Keratinocyte (primary cell): ENCODE measurements around the gene LIMA1. TPM values are rescaled to one million over a fixed set of nuclear protein-coding genes. Genes with fewer than 3 reads are reported as not detected.
"Not testable (repeated sequence)": the region's sequence is repeated elsewhere in the genome, so short reads cannot be mapped to it uniquely, and the experiment has no call there.

Experiments
- DNase-seq: peaks from one replicate; pipeline ENCODE4 v3.0.0-alpha.2; 2011; ENCODE audit warnings: low read depth, missing footprints, low spot score
- FAIRE-seq: peaks from 2 replicates; lab custom pipeline; 2011; peaks lifted over from hg19 to GRCh38; lab: Jason Lieb, UNC
- H2AFZ ChIP-seq: 2 replicates; pipeline ENCODE4 v1.6.0; 2012; ENCODE audit warnings: low read length, control low read depth, inconsistent platforms; ENCODE audit not compliant: control insufficient read depth
- H3K27ac ChIP-seq: 2 replicates; pipeline ENCODE4 v1.5.1; 2011; ENCODE audit warnings: low read length; ENCODE audit not compliant: control insufficient read depth, insufficient read depth
- H3K27me3 ChIP-seq: 3 replicates; pipeline ENCODE4 v1.6.0; 2011; ENCODE audit warnings: low read length; ENCODE audit not compliant: control insufficient read depth, insufficient read depth; ENCODE audit errors: extremely low read depth
- H3K36me3 ChIP-seq, 2 experiments: 2 replicates in 1 of 2; 3 replicates in 1 of 2; pipeline ENCODE4 v1.5.1; 2011; ENCODE audit warnings: low read length in 2 of 2, mild to moderate bottlenecking in 1 of 2; ENCODE audit not compliant: control insufficient read depth in 2 of 2, insufficient read depth in 2 of 2; ENCODE audit errors: extremely low read depth in 1 of 2
- H3K4me1 ChIP-seq: 3 replicates; pipeline ENCODE4 v1.5.1; 2011; ENCODE audit warnings: low read length; ENCODE audit not compliant: control insufficient read depth, insufficient read depth; ENCODE audit errors: extremely low read depth
- H3K4me2 ChIP-seq: 3 replicates; pipeline ENCODE4 v1.6.0; 2011; ENCODE audit warnings: low read depth, low read length; ENCODE audit not compliant: control insufficient read depth, insufficient read depth; ENCODE audit errors: extremely low read depth
- H3K4me3 ChIP-seq, 3 experiments: fragments of 200-600 bp in 1 of 3; sonication (generic) in 1 of 3; 2 replicates in 2 of 3; 3 replicates in 1 of 3; pipeline ENCODE4 v1.5.1; 2011 to 2016; ENCODE audit warnings: low read length in 3 of 3, mild to moderate bottlenecking in 3 of 3, control low read depth in 2 of 3, inconsistent platforms in 1 of 3, low read depth in 1 of 3, mixed read lengths in 1 of 3, mixed run types in 1 of 3, moderate library complexity in 1 of 3; ENCODE audit not compliant: control insufficient read depth in 2 of 3, insufficient read depth in 2 of 3; ENCODE audit errors: extremely low read depth in 1 of 3
- H3K79me2 ChIP-seq: 2 replicates; pipeline ENCODE4 v1.6.0; 2012; ENCODE audit warnings: low read length; ENCODE audit not compliant: control insufficient read depth, insufficient read depth
- H3K9ac ChIP-seq: 3 replicates; pipeline ENCODE4 v1.6.0; 2011; ENCODE audit warnings: low read length; ENCODE audit not compliant: control insufficient read depth, insufficient read depth; ENCODE audit errors: extremely low read depth
- H3K9me1 ChIP-seq: 3 replicates; pipeline ENCODE4 v1.6.0; 2011; ENCODE audit warnings: low read length; ENCODE audit not compliant: control insufficient read depth, insufficient read depth; ENCODE audit errors: extremely low read depth
- H3K9me3 ChIP-seq: 2 replicates; pipeline ENCODE4 v1.5.1; 2012; ENCODE audit warnings: low read depth, low read length; ENCODE audit not compliant: control insufficient read depth
- H4K20me1 ChIP-seq: 3 replicates; pipeline ENCODE4 v1.6.0; 2011; ENCODE audit warnings: low read length; ENCODE audit not compliant: control insufficient read depth, insufficient read depth; ENCODE audit errors: extremely low read depth
- CTCF ChIP-seq, 3 experiments: IDR thresholded peaks in 1 of 3; conservative IDR thresholded peaks in 1 of 3; optimal IDR thresholded peaks in 1 of 3; 2 replicates in 2 of 3; 3 replicates in 1 of 3; pipeline versions ENCODE3 to v1.5.1; 2011; ENCODE audit warnings: low read length in 3 of 3, mild to moderate bottlenecking in 3 of 3, moderate library complexity in 2 of 3, control low read depth in 1 of 3, inconsistent platforms in 1 of 3; ENCODE audit not compliant: insufficient read depth in 2 of 3; ENCODE audit errors: extremely low read depth in 1 of 3
- EZH2 ChIP-seq: IDR thresholded peaks from one replicate; pipeline ENCODE4 v1.6.1; 2012; ENCODE audit warnings: inconsistent platforms, mild to moderate bottlenecking, low read length, moderate library complexity
- dilution Hi-C: fragments of 300-500 bp; cut with MboI; formaldehyde crosslinking; loops from one replicate; pipeline ENCODE4 v1.7.0; 2020; ENCODE audit warnings: low sequenced_read_pairs; ENCODE audit not compliant: extremely low pct_ligation_motif_present
- polyA plus RNA-seq, 5 experiments: library from polyadenylated mRNA; depleted of rRNA in 3 of 5; stranded (reverse) in 3 of 5; stranded (forward) in 1 of 5; unstranded in 1 of 5; fragments of >200 nt; gene quantifications; 1 replicate in 1 of 5; 2 replicates in 3 of 5; 3 replicates in 1 of 5; pipeline versions ENCODE4 v1.2.1 to v1.2.3, GENCODE V29; 2011 to 2012; ENCODE audit warnings: missing spikeins in 2 of 5, low read depth in 1 of 5, low replicate concordance in 1 of 5

Gene LIMA1
- polyA plus RNA-seq, 1 donor (not counting 4 experiments of a cell fraction or from before 2014, with no cell fraction given), result 510 TPM

- H3K9me1 ChIP-seq, result no peaks in the 10 kb centered on the region
- no peak for FAIRE-seq
- DNase-seq, result no peak
- no peaks in the 10 kb centered on the region for H3K36me3 ChIP-seq
- H3K79me2 ChIP-seq, result no peaks in the 10 kb centered on the region
- H3K4me1 ChIP-seq, result peaks cover 11% of the 10 kb centered on the region
- peak overlapping the region; percentile 42 for H2AFZ ChIP-seq
- H3K4me3 ChIP-seq, result no peak overlapping the region
- H3K9me3 ChIP-seq, result no peaks in the 10 kb centered on the region
- TF ChIP-seq EZH2, result no peak
- no peak for TF ChIP-seq CTCF (optimal IDR thresholded peaks at IDR 0.05 in 1 of 3, IDR thresholded peaks at IDR 0.05 in 1 of 3, conservative IDR thresholded peaks at IDR 0.05 in 1 of 3; ENCODE audit: extremely low read depth in 1 of 3, insufficient read depth in 2 of 3, low read length in 3 of 3)
- H3K4me2 ChIP-seq, result no peak overlapping the region
- dilution Hi-C loops, result no loop called here
- no peak overlapping the region for H3K9ac ChIP-seq
- H3K27me3 ChIP-seq, result no peaks in the 10 kb centered on the region
- H3K27ac ChIP-seq, result no peak overlapping the region
- no peaks in the 10 kb centered on the region for H4K20me1 ChIP-seq
Measured at GRCh38 chr12:50275556-50275955, 7.8 kb downstream of the LIMA1 start.

GRCh38 chr12:50275127-50275526 is 8.2 kb downstream of the LIMA1 start:
- H3K4me2 ChIP-seq, H3K36me3 ChIP-seq, H3K4me3 ChIP-seq, H3K79me2 ChIP-seq, H3K9me3 ChIP-seq, H3K27me3 ChIP-seq, H3K27ac ChIP-seq, dilution Hi-C loops, H3K9me1 ChIP-seq, FAIRE-seq, DNase-seq, H2AFZ ChIP-seq, H3K9ac ChIP-seq, H4K20me1 ChIP-seq: not testable (repeated sequence)
- peaks cover 11% of the 10 kb centered on the region for H3K4me1 ChIP-seq

- no peaks in the 10 kb centered on the region for H3K9me3 ChIP-seq
- no peaks in the 10 kb centered on the region for H4K20me1 ChIP-seq
- H3K36me3 ChIP-seq, result no peaks in the 10 kb centered on the region
- peaks cover 11% of the 10 kb centered on the region for H3K4me1 ChIP-seq
- H2AFZ ChIP-seq, result peak overlapping the region; percentile 79
- dilution Hi-C loops, result no loop called here
- no peak overlapping the region for H3K27ac ChIP-seq
- no peak for FAIRE-seq
- H3K9ac ChIP-seq, result no peak overlapping the region
- H3K27me3 ChIP-seq, result no peaks in the 10 kb centered on the region
- no peaks in the 10 kb centered on the region for H3K79me2 ChIP-seq
- no peaks in the 10 kb centered on the region for H3K9me1 ChIP-seq
- no peak for DNase-seq
- H3K4me2 ChIP-seq, result peak overlapping the region; percentile 27
- TF ChIP-seq EZH2 (no peak), CTCF (optimal IDR thresholded peaks at IDR 0.05 in 1 of 3, IDR thresholded peaks at IDR 0.05 in 1 of 3, conservative IDR thresholded peaks at IDR 0.05 in 1 of 3; ENCODE audit: extremely low read depth in 1 of 3, insufficient read depth in 2 of 3, low read length in 3 of 3) (no peak)
- no peak overlapping the region for H3K4me3 ChIP-seq
Measured at GRCh38 chr12:50271724-50272247, 11.5 kb downstream of the LIMA1 start.
